IMR-90 (cell line): ENCODE measurements around the gene PAM. TPM values are rescaled to one million over a fixed set of nuclear protein-coding genes. Genes with fewer than 3 reads are reported as not detected.

Source experiments
- ATAC-seq: fragments of 200-7000 bp; cut with Tn5 transposase; 2 replicates; pipeline ENCODE4 v1.9.1; 2020; ENCODE audit warnings: low read depth, mild to moderate bottlenecking, moderate library complexity
- BruUV-seq: library from RNA; stranded (reverse); fragments of 400-500 nt; replicated peaks from 2 replicates; lab custom pipeline; 2021; lab: Mats Ljungman, UMichigan
- CTCF ChIA-PET: fragments of 300-600 bp; formaldehyde crosslinking; extraction: SDS; loops from one replicate; lab custom pipeline; 2021; ENCODE audit warnings: antibody characterized with exemption; lab: Yijun Ruan, JAX
- POLR2A ChIA-PET: fragments of 300-600 bp; sonication (Branson Sonifier 250); formaldehyde crosslinking; loops from one replicate; lab custom pipeline; 2022; ENCODE audit warnings: antibody characterized with exemption; ENCODE audit not compliant: unreplicated experiment; lab: Charles Lee
- DNase-seq: peaks from one replicate; pipeline ENCODE4 v3.0.0; 2013
- H2AFZ ChIP-seq: replicated peaks from 2 replicates; pipeline ENCODE3; 2013; ENCODE audit warnings: low read length, mild to moderate bottlenecking; ENCODE audit not compliant: poor library complexity
- H2AK5ac ChIP-seq: 2 replicates; pipeline ENCODE4 v1.6.1; 2013; ENCODE audit warnings: low read depth, low read length, inconsistent platforms
- H2AK9ac ChIP-seq: replicated peaks from 2 replicates; pipeline ENCODE3; 2013; ENCODE audit warnings: mild to moderate bottlenecking, low read depth, low read length, moderate library complexity; ENCODE audit not compliant: poor library complexity
- H2BK120ac ChIP-seq: 2 replicates; pipeline ENCODE4 v1.6.1; 2013; ENCODE audit warnings: low read depth, low read length, inconsistent platforms
- H2BK15ac ChIP-seq: 3 replicates; pipeline ENCODE4 v1.6.1; 2013; ENCODE audit warnings: low read depth, low read length, inconsistent platforms
- H2BK20ac ChIP-seq: 2 replicates; pipeline ENCODE4 v1.6.1; 2013; ENCODE audit warnings: low read depth, mild to moderate bottlenecking, inconsistent platforms, low read length, moderate library complexity
- H2BK5ac ChIP-seq: 2 replicates; pipeline ENCODE4 v1.6.1; 2013; ENCODE audit warnings: mild to moderate bottlenecking, low read depth, low read length, inconsistent platforms; ENCODE audit not compliant: poor library complexity, severe bottlenecking
- H3K14ac ChIP-seq: replicated peaks from 2 replicates; pipeline ENCODE4 v1.6.1; 2013; ENCODE audit warnings: low read depth, low read length, inconsistent platforms
- H3K18ac ChIP-seq: 2 replicates; pipeline ENCODE4 v1.6.1; 2013; ENCODE audit warnings: low read depth, low read length, control low read depth
- H3K23ac ChIP-seq: 2 replicates; pipeline ENCODE4 v1.6.1; 2013; ENCODE audit warnings: low read depth, low read length, inconsistent platforms
- H3K27ac ChIP-seq: 2 replicates; pipeline ENCODE4 v1.5.1; 2013; ENCODE audit warnings: mild to moderate bottlenecking, control low read depth, low read length; ENCODE audit not compliant: insufficient read depth
- H3K27me3 ChIP-seq: 2 replicates; pipeline ENCODE4 v1.6.1; 2013; ENCODE audit warnings: low read length; ENCODE audit not compliant: control insufficient read depth, insufficient read depth
- H3K36me3 ChIP-seq: 2 replicates; pipeline ENCODE4 v1.6.1; 2013; ENCODE audit warnings: low read length, mixed read lengths; ENCODE audit not compliant: control insufficient read depth, insufficient read depth
- H3K4ac ChIP-seq: 2 replicates; pipeline ENCODE4 v1.6.1; 2013; ENCODE audit warnings: low read depth, low read length, inconsistent platforms
- H3K4me1 ChIP-seq: 2 replicates; pipeline ENCODE4 v1.6.1; 2013; ENCODE audit warnings: low read length, mixed read lengths; ENCODE audit not compliant: control insufficient read depth, insufficient read depth
- H3K4me2 ChIP-seq: 2 replicates; pipeline ENCODE4 v1.6.1; 2013; ENCODE audit warnings: low read depth, mild to moderate bottlenecking, control low read depth, low read length, moderate library complexity
- H3K4me3 ChIP-seq: 2 replicates; pipeline ENCODE4 v1.5.1; 2013; ENCODE audit warnings: low read depth, mild to moderate bottlenecking, control low read depth, low read length, moderate library complexity; ENCODE audit not compliant: insufficient read depth
- H3K56ac ChIP-seq: 2 replicates; pipeline ENCODE4 v1.6.1; 2013; ENCODE audit warnings: low read length, inconsistent platforms; ENCODE audit not compliant: insufficient read depth; ENCODE audit errors: extremely low read depth
- H3K79me1 ChIP-seq, 2 experiments: 2 replicates each; pipeline ENCODE4 v1.6.1; 2013; ENCODE audit warnings: low read length in 2 of 2, inconsistent platforms in 1 of 2, low read depth in 1 of 2
- H3K9ac ChIP-seq: 2 replicates; pipeline ENCODE4 v1.6.1; 2013; ENCODE audit warnings: low read depth, low read length, control low read depth
- H3K9me1 ChIP-seq: 2 replicates; pipeline ENCODE4 v1.6.1; 2013; ENCODE audit warnings: low read length, inconsistent platforms; ENCODE audit not compliant: insufficient read depth
- H3K9me3 ChIP-seq: 2 replicates; pipeline ENCODE4 v1.6.1; 2013; ENCODE audit warnings: low read length; ENCODE audit not compliant: control insufficient read depth, insufficient read depth
- H4K20me1 ChIP-seq: 2 replicates; pipeline ENCODE4 v1.6.1; 2013; ENCODE audit warnings: low read length, inconsistent platforms; ENCODE audit not compliant: insufficient read depth
- H4K5ac ChIP-seq: 2 replicates; pipeline ENCODE4 v1.6.1; 2013; ENCODE audit warnings: mild to moderate bottlenecking, low read depth, low read length, control low read depth
- H4K8ac ChIP-seq, 2 experiments: 2 replicates each; pipeline ENCODE4 v1.6.1; 2013; ENCODE audit warnings: low read depth in 2 of 2, low read length in 2 of 2, control low read depth in 1 of 2, inconsistent platforms in 1 of 2
- H4K91ac ChIP-seq: 2 replicates; pipeline ENCODE4 v1.6.1; 2013; ENCODE audit warnings: low read depth, low read length, inconsistent platforms; ENCODE audit not compliant: insufficient read depth
- BHLHE40 ChIP-seq: fragments of 150-350 bp; IDR thresholded peaks from 2 replicates; pipeline ENCODE4 v1.6.1; 2016; ENCODE audit warnings: mild to moderate bottlenecking, low read depth, low read length
- CEBPB ChIP-seq: IDR thresholded peaks from 2 replicates; pipeline ENCODE4 v1.6.1; 2012; ENCODE audit warnings: low read depth, low read length, improper control_type of control experiment
- CHD1 ChIP-seq: IDR thresholded peaks from 2 replicates; pipeline ENCODE4 v1.6.1; 2012; ENCODE audit warnings: low read depth, low read length, improper control_type of control experiment
- CTCF ChIP-seq: conservative IDR thresholded peaks from 2 replicates; pipeline ENCODE4 v1.5.1; 2012; ENCODE audit warnings: mild to moderate bottlenecking, low read depth, low read length, improper control_type of control experiment
- ELK1 ChIP-seq: fragments of 150-350 bp; IDR thresholded peaks from 2 replicates; pipeline ENCODE4 v1.6.1; 2016; ENCODE audit warnings: low read depth, mild to moderate bottlenecking, low read length, moderate library complexity, borderline replicate concordance
- FOS ChIP-seq: fragments of 150-350 bp; IDR thresholded peaks from 2 replicates; pipeline ENCODE4 v1.6.1; 2016; ENCODE audit warnings: low read depth, low read length
- MAFK ChIP-seq: IDR thresholded peaks from 2 replicates; pipeline ENCODE4 v1.6.1; 2012; ENCODE audit warnings: low read depth, low read length, improper control_type of control experiment
- MAZ ChIP-seq: IDR thresholded peaks from 2 replicates; pipeline ENCODE4 v1.6.1; 2012; ENCODE audit warnings: low read depth, mild to moderate bottlenecking, low read length, improper control_type of control experiment, moderate library complexity, borderline replicate concordance
- MXI1 ChIP-seq: IDR thresholded peaks from 2 replicates; pipeline ENCODE4 v1.6.1; 2012; ENCODE audit warnings: low read depth, mild to moderate bottlenecking, low read length, moderate library complexity, borderline replicate concordance
- NFE2L2 ChIP-seq: fragments of 150-350 bp; IDR thresholded peaks from 2 replicates; pipeline ENCODE4 v1.6.1; 2016; ENCODE audit warnings: low read depth, mild to moderate bottlenecking, low read length
- POLR2A ChIP-seq: IDR thresholded peaks from 2 replicates; pipeline ENCODE4 v1.6.1; 2012; ENCODE audit warnings: mild to moderate bottlenecking, low read depth, low read length
- RAD21 ChIP-seq: IDR thresholded peaks from 2 replicates; pipeline ENCODE4 v1.6.1; 2012; ENCODE audit warnings: low read length, improper control_type of control experiment
- RCOR1 ChIP-seq: IDR thresholded peaks from 2 replicates; pipeline ENCODE4 v1.6.1; 2012; ENCODE audit warnings: mild to moderate bottlenecking, low read length, improper control_type of control experiment; ENCODE audit not compliant: insufficient replicate concordance
- RFX5 ChIP-seq: IDR thresholded peaks from 2 replicates; pipeline ENCODE4 v1.8.0; 2012; ENCODE audit warnings: low read depth, mild to moderate bottlenecking, low read length, moderate library complexity
- SMC3 ChIP-seq: fragments of 150-350 bp; IDR thresholded peaks from 2 replicates; pipeline ENCODE4 v1.6.1; 2016; ENCODE audit warnings: low read depth, mild to moderate bottlenecking, antibody characterized with exemption, low read length, moderate library complexity
- USF2 ChIP-seq: fragments of 150-350 bp; IDR thresholded peaks from 2 replicates; pipeline ENCODE4 v1.6.1; 2017; ENCODE audit warnings: mild to moderate bottlenecking, antibody characterized with exemption, low read length, low read depth
- WGBS, 2 experiments: methylation state at CpG; one replicate each; pipeline versions ENCODE4 v1.1.5 to v1.1.7; 2013; ENCODE audit warnings: missing lambda C conversion rate in 2 of 2; ENCODE audit not compliant: insufficient read length in 1 of 2; ENCODE audit errors: extremely low coverage in 2 of 2; 5-methylcytosine and 5-hydroxymethylcytosine counted together
- dilution Hi-C: fragments of 300-500 bp; cut with HindIII; formaldehyde crosslinking; loops from one replicate; pipeline ENCODE4 v1.14.3; 2018; ENCODE audit warnings: low sequenced_read_pairs; ENCODE audit not compliant: unreplicated experiment
- in situ Hi-C: fragments of 300-500 bp; cut with MboI; formaldehyde crosslinking; loops from 3 replicates; pipeline ENCODE4 v1.14.3; 2019; ENCODE audit warnings: low sequenced_read_pairs, inconsistent platforms, mixed read lengths
- intact Hi-C: fragments of 100-400 bp; cut with micrococcal nuclease; formaldehyde crosslinking; loops from 2 replicates; pipeline ENCODE4 v1.10.0; 2022
- polyA plus RNA-seq, 3 experiments: library from polyadenylated mRNA; depleted of rRNA; stranded (reverse); fragments of >200 nt; gene quantifications; 2 replicates each; pipeline ENCODE4 v1.2.3, GENCODE V29; 2012; ENCODE audit warnings: low replicate concordance in 1 of 3
- total RNA-seq: library from RNA; depleted of rRNA; stranded (reverse); fragments of >200 nt; gene quantifications from 2 replicates; pipeline ENCODE4 v1.2.3, GENCODE V29; 2012

The PAM gene
- total and polyA plus RNA-seq, 2 of the 4 experiments (the other 2 are of a cell fraction), result 115 to 179 TPM

- Histone ChIP-seq H3K79me1 (peaks cover 0 to 2% of the 10 kb centered on the region in 2 experiments; a peak in 1 of 4 replicates), H2BK5ac (no peak overlapping the region), H3K27me3 (no peaks in the 10 kb centered on the region), H2AK9ac (no peak overlapping the region), H4K5ac (no peak overlapping the region), H3K14ac (no peak overlapping the region), H3K9ac (no peak overlapping the region), H2BK120ac (no peak overlapping the region), H3K4ac (no peak overlapping the region), H2AFZ (no peak overlapping the region), H3K18ac (no peak overlapping the region), H3K4me3 (no peak overlapping the region), H3K4me1 (no peaks in the 10 kb centered on the region), H3K56ac (no peak overlapping the region), H3K23ac (no peak overlapping the region), H3K4me2 (no peak overlapping the region), H2BK20ac (no peak overlapping the region), H4K91ac (no peak overlapping the region), H2AK5ac (no peak overlapping the region), H4K8ac (no peak overlapping the region), H3K36me3 (peaks cover 5% of the 10 kb centered on the region; the same call in 1 of the 2 replicates), H2BK15ac (no peak overlapping the region), H3K27ac (no peak overlapping the region), H3K9me3 (no peaks in the 10 kb centered on the region), H4K20me1 (no peaks in the 10 kb centered on the region), H3K9me1 (no peaks in the 10 kb centered on the region)
- dilution Hi-C loops (no loop called here), in situ Hi-C loops (no loop called here), intact Hi-C loops (no loop called here)
- no peak for ATAC-seq
- DNase-seq, result no peak
- no TSS peak for BruUV-seq
- POLR2A ChIA-PET, result no interaction called here
- CTCF ChIA-PET, result interaction anchor here (0.9 kb wide), 1 partner anchor 8 kb away, joined by 3 read pairs; no protein-coding TSS in a partner anchor
- TF ChIP-seq POLR2A (no peak), CEBPB (no peak), SMC3 (no peak), MAFK (no peak), USF2 (no peak), BHLHE40 (no peak), RFX5 (no peak), CTCF (no peak), CHD1 (no peak), FOS (no peak), ELK1 (no peak), NFE2L2 (no peak), MAZ (no peak), RCOR1 (no peak), MXI1 (no peak), RAD21 (no peak)
- no CpG with 5 or more reads among the region's 1 CpG for WGBS, 2 experiments
Measured at GRCh38 chr5:102918986-102919610, 164.0 kb downstream of the PAM start.
